ENCODE results near the gene WDR20. TPM values are rescaled to one million over a fixed set of nuclear protein-coding genes. Genes with fewer than 3 reads are reported as not detected.

WDR20 gene
- total and polyA plus RNA-seq, 2 of the 8 experiments (the other 6 are each of a cell fraction or from before 2014, with no cell fraction given), result 11.2 to 26.7 TPM

DNA sequence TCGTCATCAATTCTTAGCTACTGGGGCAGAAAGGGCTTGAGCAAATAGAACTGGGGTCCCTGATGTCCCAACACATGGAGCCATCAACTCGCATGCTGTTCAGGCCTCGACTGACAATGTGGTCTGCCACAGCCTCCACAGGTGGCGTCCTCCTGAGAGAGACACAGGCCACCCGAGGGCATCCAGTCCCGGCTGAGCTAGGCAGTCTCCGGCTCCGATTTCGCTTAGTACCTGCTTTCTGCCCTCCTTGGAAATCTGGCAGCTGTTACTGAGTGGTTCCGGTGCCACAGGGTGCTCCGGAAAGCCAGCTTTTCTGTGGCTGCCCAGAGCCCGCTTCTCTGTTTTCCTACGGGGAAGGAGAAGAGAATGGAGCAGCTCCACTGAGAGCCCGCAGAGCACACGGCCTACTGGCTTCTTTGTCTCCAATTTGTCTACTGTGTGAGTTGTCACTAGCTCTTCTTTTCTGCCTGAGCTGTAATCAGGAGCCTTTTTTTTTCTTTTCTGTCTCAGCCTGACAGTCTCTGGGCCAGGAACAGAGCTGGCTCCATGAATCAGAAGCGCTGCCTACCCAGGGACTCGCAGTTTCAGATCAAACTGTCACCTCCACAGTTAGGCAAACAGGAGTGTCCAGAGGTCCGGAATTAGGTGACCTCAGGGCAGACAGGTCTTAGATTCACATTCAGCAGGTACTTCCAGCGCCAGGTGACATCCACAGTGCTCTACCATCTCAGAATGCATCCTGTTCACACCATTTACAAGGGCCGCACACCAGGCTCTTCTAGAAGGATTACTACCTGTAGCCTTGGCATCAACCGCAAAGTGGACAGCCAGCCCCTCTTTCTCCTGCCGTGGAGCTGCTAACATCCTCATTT is 92.0 kb downstream of the WDR20 start:
- ChIA-PET CTCF (ENCODE audit: partially characterized antibody) (interaction anchor here (0.9 to 6.4 kb wide), 9 partner anchors 10 to 91 kb away, joined by 3 to 44 read pairs (median 9); partner anchors contain the start of gene ZNF839), POLR2A (ENCODE audit: partially characterized antibody) (interaction anchor here (0.6 to 1.6 kb wide), 4 partner anchors 51 to 387 kb away, joined by 3 read pairs; no protein-coding TSS in a partner anchor)
- Histone ChIP-seq H3K56ac (replicated peaks; ENCODE audit: insufficient read length, low read depth, low read length) (no peak overlapping the region), H2BK5ac (ENCODE audit: low read depth, low read length) (no peak overlapping the region), H3K79me2 (ENCODE audit: control insufficient read depth in 1 of 2, insufficient read depth in 2 of 2, low read length in 2 of 2) (no peaks in the 10 kb centered on the region), H3K4ac (replicated peaks; ENCODE audit: insufficient read length, low read depth, low read length) (no peak overlapping the region), H3K9ac (replicated peaks in 1 of 4; ENCODE audit: extremely low read depth in 1 of 4, low read depth in 3 of 4, low read length in 3 of 4) (no peak overlapping the region), H2BK15ac (ENCODE audit: low read length) (no peak overlapping the region), H3K27ac (ENCODE audit: low read depth, low read length) (no peak overlapping the region), H4K20me1 (replicated peaks in 1 of 2; ENCODE audit: control insufficient read depth in 1 of 2, insufficient read depth in 2 of 2, low read length in 2 of 2) (no peaks in the 10 kb centered on the region), H2AFZ (ENCODE audit: low read length) (no peak overlapping the region), H3K4me2 (ENCODE audit: insufficient read depth in 1 of 2, low read depth in 2 of 2, low read length in 2 of 2) (no peak overlapping the region), H2BK20ac (ENCODE audit: low read length) (no peak overlapping the region), H3K79me1 (ENCODE audit: low read depth, low read length) (no peaks in the 10 kb centered on the region), H3K18ac (ENCODE audit: extremely low read depth, low read length) (no peak overlapping the region), H3K36me3 (ENCODE audit: control insufficient read depth in 2 of 4, insufficient read depth in 4 of 4, low read length in 3 of 4) (no peaks in the 10 kb centered on the region), H3K4me3 (ENCODE audit: extremely low read depth in 1 of 4, insufficient read depth in 2 of 4, low read depth in 3 of 4, low read length in 4 of 4) (no peak overlapping the region), H3K23me2 (ENCODE audit: low read depth, low read length) (0 out of 2 replicates have a peak, but pooled peaks cover 2% of the 10 kb centered on the region), H4K8ac (ENCODE audit: extremely low read depth, insufficient read depth, low read length) (peak overlapping the region; percentile 29; the same call in 1 of the 2 replicates), H4K91ac (replicated peaks; ENCODE audit: insufficient read length, low read length) (no peak overlapping the region), H4K5ac (ENCODE audit: insufficient read length, low read depth, low read length) (no peak overlapping the region), H3K4me1 (replicated peaks in 1 of 4; ENCODE audit: control insufficient read depth in 3 of 4, insufficient read depth in 4 of 4, low read length in 3 of 4) (peaks cover 0 to 6% (median 2%) of the 10 kb centered on the region in 4 experiments; a peak in 5 of 7 replicates), H3K23ac (ENCODE audit: insufficient read length) (no peak overlapping the region), H2BK120ac (replicated peaks; ENCODE audit: low read depth, low read length) (no peak overlapping the region), H3K27me3 (replicated peaks in 1 of 4; ENCODE audit: control insufficient read depth in 3 of 4, extremely low read depth in 1 of 4, insufficient read depth in 3 of 4, low read length in 3 of 4) (no peaks in the 10 kb centered on the region), H3K9me3 (ENCODE audit: insufficient read depth in 2 of 2, low read depth in 1 of 2, low read length in 1 of 2) (no peaks in the 10 kb centered on the region), H2AK5ac (ENCODE audit: low read depth, low read length) (no peak overlapping the region), H2BK12ac (ENCODE audit: low read depth, low read length) (no peak overlapping the region), H3K14ac (ENCODE audit: insufficient read length) (no peak overlapping the region)
- DNase-seq (ENCODE audit: low read depth in 1 of 2, low spot score in 2 of 2), result no peak
- WGBS, 2 experiments (ENCODE audit: extremely low coverage in 1 of 2, insufficient coverage in 1 of 2, insufficient read length in 1 of 2, insufficient replicate concordance in 2 of 2, low coverage in 1 of 2, low lambda C conversion rate in 2 of 2, missing lambda C conversion rate in 1 of 2), result 90% methylated on average over 22 of the region's 22 CpGs; no CpG with 5 or more reads in 1 of the 2 experiments
- no peak for FAIRE-seq
- no peak for TF ChIP-seq TCF12 (IDR thresholded peaks at IDR 0.05; ENCODE audit: low read depth, low read length)
- TF ChIP-seq POLR2A (IDR thresholded peaks at IDR 0.05; ENCODE audit: control extremely low read depth in 1 of 2, low read depth in 2 of 2, low read length in 2 of 2), result no peak
- TF ChIP-seq SP4 (IDR thresholded peaks at IDR 0.05; ENCODE audit: low read length), result no peak
- no peak for TF ChIP-seq GABPA (IDR thresholded peaks at IDR 0.05; ENCODE audit: borderline replicate concordance, insufficient read depth, low read length)
- TF ChIP-seq SIRT6 (IDR thresholded peaks at IDR 0.05; ENCODE audit: low read length), result no peak
- TF ChIP-seq RAD21 (IDR thresholded peaks at IDR 0.05 in 1 of 2, conservative IDR thresholded peaks at IDR 0.05 in 1 of 2; ENCODE audit: low read depth in 2 of 2, low read length in 2 of 2), result no peak
- no peak for TF ChIP-seq CEBPB (IDR thresholded peaks at IDR 0.05; ENCODE audit: low read depth, low read length)
- TF ChIP-seq GTF2F1 (IDR thresholded peaks at IDR 0.05; ENCODE audit: borderline replicate concordance, low read depth, low read length), result no peak
- TF ChIP-seq ASH2L (IDR thresholded peaks at IDR 0.05; ENCODE audit: low read length), result no peak
- TF ChIP-seq CBX5 (IDR thresholded peaks at IDR 0.05; ENCODE audit: low read depth, low read length), result no peak
- TF ChIP-seq CBX8 (IDR thresholded peaks at IDR 0.05; ENCODE audit: borderline replicate concordance, low read depth, low read length), result no peak
